Stimulated activated naive CD4-positive, alpha-beta T cell (primary cell): ENCODE measurements around the gene DAZ3.
"Not testable (repeated sequence)": the region's sequence is repeated elsewhere in the genome, so short reads cannot be mapped to it uniquely, and the experiment has no call there.

ENCODE experiments used
- DNase-seq, 6 experiments: peaks; one replicate each; lab custom pipeline; 2025; lab: John Stamatoyannopoulos, UW

Gene DAZ3

GRCh38 chrY:24813293-24813692 is at the start of gene DAZ3:
TSS of gene DAZ3 (minus strand) at chrY:24813393. CDS start at chrY:24813185, 208 bp downstream.
- not testable (repeated sequence) for DNase-seq

GRCh38 chrY:24833619-24834018 is 20.4 kb upstream of the DAZ3 start, which contains the start of gene DAZ4:
TSS of gene DAZ4 (plus strand) at chrY:24833919. CDS start at chrY:24834127, 208 bp downstream.
- not testable (repeated sequence) for DNase-seq

- DNase-seq = not testable (repeated sequence)
Observed at GRCh38 chrY:24825069-24825468, 11.9 kb upstream of the DAZ3 start.

GRCh38 chrY:24824184-24824879 is 11.1 kb upstream of the DAZ3 start:
- DNase-seq = not testable (repeated sequence)

- not testable (repeated sequence) for DNase-seq
Observed at GRCh38 chrY:24821836-24822235, 8.6 kb upstream of the DAZ3 start.
